Keratinocyte (primary cell): Measurements from ENCODE around the gene TSPAN4. TPM values are rescaled to one million over a fixed set of nuclear protein-coding genes. Genes with fewer than 3 reads are reported as not detected.

Experiments
- DNase-seq: peaks from one replicate; pipeline ENCODE4 v3.0.0-alpha.2; 2011; ENCODE audit warnings: low read depth, missing footprints, low spot score
- FAIRE-seq: peaks from 2 replicates; lab custom pipeline; 2011; peaks lifted over from hg19 to GRCh38; lab: Jason Lieb, UNC
- H2AFZ ChIP-seq: 2 replicates; pipeline ENCODE4 v1.6.0; 2012; ENCODE audit warnings: low read length, control low read depth, inconsistent platforms; ENCODE audit not compliant: control insufficient read depth
- H3K27ac ChIP-seq: 2 replicates; pipeline ENCODE4 v1.5.1; 2011; ENCODE audit warnings: low read length; ENCODE audit not compliant: control insufficient read depth, insufficient read depth
- H3K27me3 ChIP-seq: 3 replicates; pipeline ENCODE4 v1.6.0; 2011; ENCODE audit warnings: low read length; ENCODE audit not compliant: control insufficient read depth, insufficient read depth; ENCODE audit errors: extremely low read depth
- H3K36me3 ChIP-seq, 2 experiments: 2 replicates in 1 of 2; 3 replicates in 1 of 2; pipeline ENCODE4 v1.5.1; 2011; ENCODE audit warnings: low read length in 2 of 2, mild to moderate bottlenecking in 1 of 2; ENCODE audit not compliant: control insufficient read depth in 2 of 2, insufficient read depth in 2 of 2; ENCODE audit errors: extremely low read depth in 1 of 2
- H3K4me1 ChIP-seq: 3 replicates; pipeline ENCODE4 v1.5.1; 2011; ENCODE audit warnings: low read length; ENCODE audit not compliant: control insufficient read depth, insufficient read depth; ENCODE audit errors: extremely low read depth
- H3K4me2 ChIP-seq: 3 replicates; pipeline ENCODE4 v1.6.0; 2011; ENCODE audit warnings: low read depth, low read length; ENCODE audit not compliant: control insufficient read depth, insufficient read depth; ENCODE audit errors: extremely low read depth
- H3K4me3 ChIP-seq, 3 experiments: fragments of 200-600 bp in 1 of 3; sonication (generic) in 1 of 3; 2 replicates in 2 of 3; 3 replicates in 1 of 3; pipeline ENCODE4 v1.5.1; 2011 to 2016; ENCODE audit warnings: low read length in 3 of 3, mild to moderate bottlenecking in 3 of 3, control low read depth in 2 of 3, inconsistent platforms in 1 of 3, low read depth in 1 of 3, mixed read lengths in 1 of 3, mixed run types in 1 of 3, moderate library complexity in 1 of 3; ENCODE audit not compliant: control insufficient read depth in 2 of 3, insufficient read depth in 2 of 3; ENCODE audit errors: extremely low read depth in 1 of 3
- H3K79me2 ChIP-seq: 2 replicates; pipeline ENCODE4 v1.6.0; 2012; ENCODE audit warnings: low read length; ENCODE audit not compliant: control insufficient read depth, insufficient read depth
- H3K9ac ChIP-seq: 3 replicates; pipeline ENCODE4 v1.6.0; 2011; ENCODE audit warnings: low read length; ENCODE audit not compliant: control insufficient read depth, insufficient read depth; ENCODE audit errors: extremely low read depth
- H3K9me1 ChIP-seq: 3 replicates; pipeline ENCODE4 v1.6.0; 2011; ENCODE audit warnings: low read length; ENCODE audit not compliant: control insufficient read depth, insufficient read depth; ENCODE audit errors: extremely low read depth
- H3K9me3 ChIP-seq: 2 replicates; pipeline ENCODE4 v1.5.1; 2012; ENCODE audit warnings: low read depth, low read length; ENCODE audit not compliant: control insufficient read depth
- H4K20me1 ChIP-seq: 3 replicates; pipeline ENCODE4 v1.6.0; 2011; ENCODE audit warnings: low read length; ENCODE audit not compliant: control insufficient read depth, insufficient read depth; ENCODE audit errors: extremely low read depth
- EZH2 ChIP-seq: IDR thresholded peaks from one replicate; pipeline ENCODE4 v1.6.1; 2012; ENCODE audit warnings: inconsistent platforms, mild to moderate bottlenecking, low read length, moderate library complexity
- dilution Hi-C: fragments of 300-500 bp; cut with MboI; formaldehyde crosslinking; loops from one replicate; pipeline ENCODE4 v1.7.0; 2020; ENCODE audit warnings: low sequenced_read_pairs; ENCODE audit not compliant: extremely low pct_ligation_motif_present
- polyA plus RNA-seq, 5 experiments: library from polyadenylated mRNA; depleted of rRNA in 3 of 5; stranded (reverse) in 3 of 5; stranded (forward) in 1 of 5; unstranded in 1 of 5; fragments of >200 nt; gene quantifications; 1 replicate in 1 of 5; 2 replicates in 3 of 5; 3 replicates in 1 of 5; pipeline versions ENCODE4 v1.2.1 to v1.2.3, GENCODE V29; 2011 to 2012; ENCODE audit warnings: missing spikeins in 2 of 5, low read depth in 1 of 5, low replicate concordance in 1 of 5
- TF ChIP-seq, protein P1 (sequence below), 3 experiments: IDR thresholded peaks in 1 of 3; conservative IDR thresholded peaks in 1 of 3; optimal IDR thresholded peaks in 1 of 3; 2 replicates in 2 of 3; 3 replicates in 1 of 3; pipeline versions ENCODE3 to v1.5.1; 2011; ENCODE audit warnings: low read length in 3 of 3, mild to moderate bottlenecking in 3 of 3, moderate library complexity in 2 of 3, control low read depth in 1 of 3, inconsistent platforms in 1 of 3; ENCODE audit not compliant: insufficient read depth in 2 of 3; ENCODE audit errors: extremely low read depth in 1 of 3

The TSPAN4 gene
- polyA plus RNA-seq, 1 donor (not counting 4 experiments of a cell fraction or from before 2014, with no cell fraction given) = 42.1 TPM

DNA sequence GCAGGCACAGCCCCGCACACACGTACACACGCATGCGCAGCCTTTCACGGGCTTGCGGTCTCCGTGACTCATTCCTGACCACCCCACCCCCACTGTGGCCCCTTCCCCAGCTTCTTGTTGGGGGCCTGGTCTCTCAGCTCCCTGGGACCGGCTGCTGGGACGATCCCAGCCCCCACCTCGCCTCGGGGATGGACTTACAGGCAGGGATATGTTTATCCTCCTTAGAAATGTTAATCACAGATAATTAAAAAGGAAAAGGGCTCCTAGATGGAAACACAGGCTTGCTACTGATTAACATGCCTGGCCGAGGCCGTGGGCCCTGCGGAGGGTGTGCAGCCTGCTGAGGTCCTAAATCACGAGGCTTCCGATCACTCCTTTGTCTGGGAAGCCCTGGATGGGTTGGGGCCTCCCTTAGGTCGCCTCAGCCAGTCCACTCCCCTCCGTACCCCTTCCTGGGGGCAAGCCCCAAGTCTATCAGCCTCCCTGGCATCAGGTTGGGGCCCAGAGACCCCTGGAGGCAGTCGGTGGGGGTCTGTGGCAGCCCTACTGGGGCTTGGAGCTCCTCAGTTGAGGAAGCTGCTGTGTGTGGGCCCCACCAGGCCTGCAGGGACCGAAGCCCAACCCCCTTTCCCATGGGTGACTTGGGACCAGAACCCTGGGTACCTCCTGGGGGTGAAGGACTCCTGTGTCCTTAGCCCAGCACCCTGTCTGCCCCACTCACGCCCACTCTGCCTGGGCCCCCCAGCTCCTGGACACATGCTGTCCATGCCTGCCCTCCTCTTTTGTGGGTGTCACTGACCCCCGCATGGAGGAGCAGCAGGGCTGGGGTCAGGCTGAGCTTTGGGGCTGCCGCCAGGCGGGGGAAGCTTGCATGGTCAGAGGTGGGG, 20.6 kb downstream of the TSPAN4 start:
- Histone ChIP-seq H3K9ac (no peak overlapping the region), H2AFZ (no peak overlapping the region), H3K9me1 (no peaks in the 10 kb centered on the region), H3K27ac (no peak overlapping the region), H3K4me2 (no peak overlapping the region), H3K79me2 (no peaks in the 10 kb centered on the region), H3K4me1 (peaks cover 4% of the 10 kb centered on the region), H3K36me3 (peaks cover 0 to 15% of the 10 kb centered on the region in 2 experiments), H3K9me3 (no peaks in the 10 kb centered on the region), H4K20me1 (peaks cover 9% of the 10 kb centered on the region), H3K4me3 (no peak overlapping the region), H3K27me3 (no peaks in the 10 kb centered on the region)
- no peak for DNase-seq
- no peak for FAIRE-seq
- dilution Hi-C loops = no loop called here
- TF ChIP-seq EZH2 = no peak
- TF ChIP-seq, protein P1, sequence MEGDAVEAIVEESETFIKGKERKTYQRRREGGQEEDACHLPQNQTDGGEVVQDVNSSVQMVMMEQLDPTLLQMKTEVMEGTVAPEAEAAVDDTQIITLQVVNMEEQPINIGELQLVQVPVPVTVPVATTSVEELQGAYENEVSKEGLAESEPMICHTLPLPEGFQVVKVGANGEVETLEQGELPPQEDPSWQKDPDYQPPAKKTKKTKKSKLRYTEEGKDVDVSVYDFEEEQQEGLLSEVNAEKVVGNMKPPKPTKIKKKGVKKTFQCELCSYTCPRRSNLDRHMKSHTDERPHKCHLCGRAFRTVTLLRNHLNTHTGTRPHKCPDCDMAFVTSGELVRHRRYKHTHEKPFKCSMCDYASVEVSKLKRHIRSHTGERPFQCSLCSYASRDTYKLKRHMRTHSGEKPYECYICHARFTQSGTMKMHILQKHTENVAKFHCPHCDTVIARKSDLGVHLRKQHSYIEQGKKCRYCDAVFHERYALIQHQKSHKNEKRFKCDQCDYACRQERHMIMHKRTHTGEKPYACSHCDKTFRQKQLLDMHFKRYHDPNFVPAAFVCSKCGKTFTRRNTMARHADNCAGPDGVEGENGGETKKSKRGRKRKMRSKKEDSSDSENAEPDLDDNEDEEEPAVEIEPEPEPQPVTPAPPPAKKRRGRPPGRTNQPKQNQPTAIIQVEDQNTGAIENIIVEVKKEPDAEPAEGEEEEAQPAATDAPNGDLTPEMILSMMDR (optimal IDR thresholded peaks at IDR 0.05 in 1 of 3, IDR thresholded peaks at IDR 0.05 in 1 of 3, conservative IDR thresholded peaks at IDR 0.05 in 1 of 3; ENCODE audit: extremely low read depth in 1 of 3, insufficient read depth in 2 of 3, low read length in 3 of 3) = no peak

DNA sequence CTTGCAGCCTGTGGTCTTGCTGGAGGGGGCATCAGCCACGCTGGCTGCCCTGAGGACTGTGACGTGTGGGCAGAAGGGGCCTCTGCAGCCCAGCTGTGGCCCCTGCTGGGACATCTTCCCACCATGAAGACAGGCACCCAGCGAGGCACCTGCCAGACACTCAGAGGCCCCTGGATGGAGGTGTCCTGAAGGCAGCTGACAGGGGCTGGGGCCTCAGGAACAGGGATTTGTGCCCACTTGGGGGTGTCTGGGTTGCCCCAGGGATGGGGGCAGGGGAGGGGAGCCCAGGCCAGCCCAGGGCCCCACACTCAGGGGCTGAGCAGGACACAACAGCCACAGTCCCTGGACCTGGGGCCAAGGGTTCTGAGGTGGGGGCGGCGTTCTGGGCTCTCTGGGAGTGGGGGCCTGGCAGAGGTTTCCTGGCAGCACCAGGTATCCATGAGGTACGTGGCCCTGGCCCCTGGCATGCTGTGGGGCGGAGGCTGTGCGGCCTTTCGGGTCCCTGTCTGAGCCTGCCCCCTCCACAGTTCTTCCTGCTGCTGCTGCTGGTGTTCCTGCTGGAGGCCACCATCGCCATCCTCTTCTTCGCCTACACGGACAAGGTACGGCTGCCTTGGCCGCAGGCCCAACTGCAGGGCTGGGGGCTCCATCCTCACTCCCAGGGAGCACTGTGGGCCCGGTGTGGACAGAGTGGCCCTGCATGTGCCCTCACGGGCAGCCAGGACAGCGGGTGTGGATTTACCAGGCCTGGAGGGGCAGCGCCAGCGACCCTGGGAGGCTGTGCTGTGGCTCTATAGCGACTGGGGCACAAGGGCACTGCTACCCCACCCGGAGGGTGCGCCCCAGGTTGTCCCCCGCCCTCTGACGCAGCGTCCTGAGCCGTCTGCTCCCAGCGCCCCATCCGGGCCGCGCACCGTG, 21.5 kb downstream of the TSPAN4 start:
- FAIRE-seq = no peak
- Histone ChIP-seq H3K9ac (no peak overlapping the region), H2AFZ (no peak overlapping the region), H3K27me3 (no peaks in the 10 kb centered on the region), H3K79me2 (no peaks in the 10 kb centered on the region), H3K9me1 (no peaks in the 10 kb centered on the region), H3K4me3 (no peak overlapping the region), H3K9me3 (no peaks in the 10 kb centered on the region), H4K20me1 (peaks cover 6% of the 10 kb centered on the region), H3K4me2 (no peak overlapping the region), H3K36me3 (peaks cover 0 to 15% of the 10 kb centered on the region in 2 experiments), H3K27ac (no peak overlapping the region), H3K4me1 (peaks cover 4% of the 10 kb centered on the region)
- TF ChIP-seq, protein P1 (optimal IDR thresholded peaks at IDR 0.05 in 1 of 3, IDR thresholded peaks at IDR 0.05 in 1 of 3, conservative IDR thresholded peaks at IDR 0.05 in 1 of 3; ENCODE audit: extremely low read depth in 1 of 3, insufficient read depth in 2 of 3, low read length in 3 of 3) = no peak
- no peak for TF ChIP-seq EZH2
- no peak for DNase-seq
- dilution Hi-C loops = no loop called here
